GM18519 (cell line): ENCODE measurements around the gene CDH3.
"Not testable (repeated sequence)": the region's sequence is repeated elsewhere in the genome, so short reads cannot be mapped to it uniquely, and the experiment has no call there.

Experiments
- ATAC-seq: cut with Tn5 transposase; IDR thresholded peaks from one replicate; pipeline ENCODE4 v1.9.1; 2021; ENCODE audit warnings: mild to moderate bottlenecking, moderate library complexity; ENCODE audit not compliant: unreplicated experiment, low FRiP score

The CDH3 gene

GRCh38 chr16:68698091-68698490 is 53.0 kb downstream of the CDH3 start:
- ATAC-seq = no peak

GRCh38 chr16:68700120-68700519 is 55.0 kb downstream of the CDH3 start:
- ATAC-seq = no peak

DNA sequence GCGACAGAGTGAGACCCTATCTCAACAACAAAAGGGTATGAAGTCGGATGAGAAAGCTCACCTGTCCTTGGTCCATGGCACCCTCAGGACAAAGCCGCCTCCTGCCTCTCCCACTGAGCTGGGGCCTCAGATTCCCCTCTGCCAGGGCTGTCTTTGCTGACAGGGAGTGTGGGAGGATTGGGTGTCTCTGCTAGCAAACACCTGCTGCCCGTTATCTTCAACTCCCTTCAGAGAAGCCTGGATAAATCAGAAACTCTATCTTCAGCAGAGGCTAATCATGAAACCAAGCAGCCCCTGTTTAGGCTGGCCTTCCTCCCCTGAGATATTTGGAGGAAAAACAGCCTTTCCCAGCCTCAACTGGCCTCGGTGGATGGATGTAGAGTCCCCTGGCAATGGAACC is 55.7 kb downstream of the CDH3 start:
- ATAC-seq = no peak

GRCh38 chr16:68704232-68704867 is 59.2 kb downstream of the CDH3 start:
- ATAC-seq = no peak

- ATAC-seq = no peak
Observed at GRCh38 chr16:68707340-68708152, 62.4 kb downstream of the CDH3 start.

GRCh38 chr16:68710211-68710610 is 65.1 kb downstream of the CDH3 start:
- ATAC-seq = no peak

GRCh38 chr16:68711421-68712139 is 66.5 kb downstream of the CDH3 start:
- no peak for ATAC-seq

GRCh38 chr16:68713361-68713760 is 68.3 kb downstream of the CDH3 start:
- no peak for ATAC-seq

DNA sequence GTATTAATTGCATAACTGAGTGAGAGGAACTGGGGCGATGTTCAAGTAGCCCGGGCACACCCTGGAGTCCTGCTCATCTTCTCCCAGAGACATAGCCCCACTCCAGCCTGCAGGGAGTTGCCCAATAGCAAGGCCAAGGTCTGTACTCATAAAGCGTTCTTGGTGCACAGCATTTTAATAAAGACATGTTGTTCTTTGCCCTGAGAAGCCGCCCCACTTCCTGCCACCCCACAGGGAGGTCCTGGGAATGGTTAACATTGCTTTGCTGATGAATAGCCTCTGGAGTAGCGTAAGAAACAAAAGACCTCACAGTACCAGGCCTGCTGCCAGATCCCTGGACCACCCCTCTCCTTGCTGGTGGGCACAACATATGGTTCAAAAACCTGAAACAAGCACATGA is 70.4 kb downstream of the CDH3 start:
- ATAC-seq = no peak

GRCh38 chr16:68716516-68716915 is 71.4 kb downstream of the CDH3 start:
- not testable (repeated sequence) for ATAC-seq

DNA sequence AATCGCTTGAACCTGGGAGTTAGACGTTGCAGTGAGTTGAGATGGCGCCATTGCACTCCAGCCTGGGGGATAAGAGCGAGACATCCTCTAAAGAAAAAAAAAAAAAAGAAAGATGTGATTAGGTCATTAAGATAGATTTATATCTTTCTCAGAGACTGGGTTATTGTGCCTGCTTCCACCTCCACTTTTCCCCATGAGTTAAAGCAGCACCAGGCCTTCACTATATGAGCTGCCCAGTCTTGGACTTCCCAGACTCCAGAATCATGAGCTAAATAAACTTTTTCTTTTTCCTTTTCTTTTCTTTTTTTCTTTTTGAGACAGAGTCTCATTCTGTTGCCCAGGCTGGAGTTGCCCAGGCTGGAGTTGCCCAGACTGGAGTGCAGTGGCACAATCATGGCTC is 72.6 kb downstream of the CDH3 start:
- ATAC-seq = no peak

DNA sequence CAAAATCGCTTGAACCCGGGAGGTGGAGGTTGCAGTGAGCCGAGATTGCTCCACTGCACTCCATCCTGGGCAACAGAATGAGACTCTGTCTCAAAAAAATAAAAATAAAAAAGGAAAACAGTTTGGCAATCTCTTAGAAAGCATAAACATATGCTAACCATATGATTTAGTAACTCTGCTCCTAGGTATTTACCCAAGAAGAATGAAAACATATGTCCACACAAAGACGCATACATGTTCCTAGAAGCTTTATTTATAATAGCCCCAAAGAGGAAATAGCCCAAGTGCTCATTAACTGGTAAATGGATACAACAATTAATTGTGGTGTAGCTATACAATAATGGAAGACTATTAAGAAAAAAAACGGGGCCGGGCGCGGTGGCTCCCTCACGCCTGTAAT is 73.5 kb downstream of the CDH3 start:
- no peak for ATAC-seq

GRCh38 chr16:68719993-68720489 is 74.9 kb downstream of the CDH3 start:
- ATAC-seq = peak; percentile 65

DNA sequence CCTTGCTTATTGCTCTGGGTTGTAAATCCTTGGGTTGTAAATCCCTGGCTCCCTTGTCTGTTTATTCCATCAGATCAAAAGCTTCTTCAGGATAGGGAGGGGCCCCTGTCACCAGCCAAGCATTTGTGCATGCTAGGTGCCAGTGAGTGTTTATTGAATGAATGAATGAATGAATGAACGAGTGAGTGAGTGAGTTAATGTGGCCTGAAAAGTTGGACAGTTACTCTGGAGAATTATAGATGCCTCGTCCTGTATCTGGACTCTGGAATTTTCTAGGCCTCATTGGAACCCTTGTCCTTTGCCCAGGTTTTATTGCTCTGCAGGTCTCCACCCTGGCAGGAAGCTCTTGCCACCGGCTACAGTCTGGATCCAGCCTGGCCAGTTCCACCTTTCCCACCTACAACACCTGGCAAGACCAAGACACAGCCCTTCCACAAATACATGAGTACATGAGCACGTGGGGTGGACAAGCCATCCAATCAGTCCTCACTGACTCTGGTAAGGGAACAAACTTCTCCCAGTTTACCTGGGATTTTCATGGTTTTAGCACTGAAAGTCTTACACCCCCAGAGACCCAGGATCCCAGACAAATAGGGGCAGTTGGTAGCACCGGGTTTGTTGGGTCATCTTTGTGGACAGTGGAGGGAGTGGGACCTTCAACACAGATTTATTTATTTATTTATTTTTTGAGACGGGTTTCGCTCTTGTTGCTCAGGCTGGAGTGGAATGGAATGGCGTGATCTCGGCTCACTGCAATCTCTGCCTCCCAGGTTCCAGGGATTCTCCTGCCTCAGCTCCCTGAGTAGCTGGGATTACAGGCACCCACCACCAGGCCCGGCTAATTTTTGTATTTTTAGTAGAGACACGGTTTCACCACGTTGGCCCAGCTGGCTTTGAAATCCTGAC is 77.3 kb downstream of the CDH3 start:
- no peak for ATAC-seq

GRCh38 chr16:68724797-68725196 is 79.7 kb downstream of the CDH3 start:
- no peak for ATAC-seq

- no peak for ATAC-seq
Observed at GRCh38 chr16:68728523-68728922, 83.4 kb downstream of the CDH3 start.

GRCh38 chr16:68731637-68732036 is 86.5 kb downstream of the CDH3 start:
- no peak for ATAC-seq

GRCh38 chr16:68732042-68732680 is 87.1 kb downstream of the CDH3 start:
- ATAC-seq = no peak

GRCh38 chr16:68732741-68733399 is 87.8 kb downstream of the CDH3 start:
- no peak for ATAC-seq
